Vagina (tissue), 2 donors: Measurements from ENCODE around the gene OR5AS1.

Experiments
- CTCF ChIP-seq, 3 experiments: fragments of 450-650 bp in 2 of 3; fragments of 200-600 bp in 1 of 3; sonication (generic) in 1 of 3; IDR thresholded peaks; one replicate each; pipeline ENCODE4 v1.5.1; 2017 to 2019; ENCODE audit warnings: antibody characterized with exemption in 3 of 3, mild to moderate bottlenecking in 2 of 3, moderate library complexity in 2 of 3
- POLR2AphosphoS5 ChIP-seq, 2 donors: sonication (generic); formaldehyde crosslinking; IDR thresholded peaks; one replicate each; pipeline ENCODE4 v1.9.0; 2017; ENCODE audit warnings: antibody characterized with exemption in 2 of 2, mild to moderate bottlenecking in 2 of 2, low read depth in 1 of 2; ENCODE audit not compliant: insufficient read depth in 1 of 2

GRCh38 chr11:55994525-55994924 is 32.9 kb upstream of the OR5AS1 start, which contains the start of gene OR5F1:
- TF ChIP-seq POLR2AphosphoS5 (IDR thresholded peaks at IDR 0.05; ENCODE audit: insufficient read depth in 1 of 2, low read depth in 1 of 2) (no peak), CTCF (IDR thresholded peaks at IDR 0.05) (no peak)
